MM.1S (cell line): ENCODE results near the gene ATP13A2.

Experiments
- EZH2 ChIP-seq: fragments of 300-600 bp; sonication (generic); optimal IDR thresholded peaks from 2 replicates; pipeline ENCODE3; 2017; ENCODE audit warnings: low read depth, mild to moderate bottlenecking, antibody characterized with exemption, low read length, mixed read lengths
- TF ChIP-seq, protein P1 (sequence below): fragments of 300-600 bp; sonication (generic); IDR thresholded peaks from 2 replicates; pipeline ENCODE4 v1.5.1; 2016; ENCODE audit warnings: antibody characterized with exemption, low read length, mixed read lengths

DNA sequence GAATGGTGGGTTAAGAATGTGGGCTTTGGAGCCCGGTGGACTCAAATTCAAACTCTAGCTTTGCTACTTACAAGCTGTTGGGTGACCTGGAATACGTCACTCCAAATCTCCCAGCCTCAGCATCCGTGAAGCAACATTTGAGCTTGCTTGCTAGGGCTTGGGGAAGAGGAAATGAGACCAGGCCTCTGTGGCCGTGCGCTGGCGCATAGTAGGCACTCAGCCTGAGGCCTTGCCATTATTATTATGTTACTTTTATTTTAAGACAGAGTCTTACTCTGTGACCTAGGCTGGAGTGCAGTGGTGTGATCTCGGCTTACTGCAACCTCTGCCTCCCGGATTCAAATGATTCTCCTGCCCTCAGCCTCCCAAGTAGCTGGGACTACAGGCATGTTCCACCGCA lies 19.1 kb downstream of the ATP13A2 start:
- TF ChIP-seq, protein P1, sequence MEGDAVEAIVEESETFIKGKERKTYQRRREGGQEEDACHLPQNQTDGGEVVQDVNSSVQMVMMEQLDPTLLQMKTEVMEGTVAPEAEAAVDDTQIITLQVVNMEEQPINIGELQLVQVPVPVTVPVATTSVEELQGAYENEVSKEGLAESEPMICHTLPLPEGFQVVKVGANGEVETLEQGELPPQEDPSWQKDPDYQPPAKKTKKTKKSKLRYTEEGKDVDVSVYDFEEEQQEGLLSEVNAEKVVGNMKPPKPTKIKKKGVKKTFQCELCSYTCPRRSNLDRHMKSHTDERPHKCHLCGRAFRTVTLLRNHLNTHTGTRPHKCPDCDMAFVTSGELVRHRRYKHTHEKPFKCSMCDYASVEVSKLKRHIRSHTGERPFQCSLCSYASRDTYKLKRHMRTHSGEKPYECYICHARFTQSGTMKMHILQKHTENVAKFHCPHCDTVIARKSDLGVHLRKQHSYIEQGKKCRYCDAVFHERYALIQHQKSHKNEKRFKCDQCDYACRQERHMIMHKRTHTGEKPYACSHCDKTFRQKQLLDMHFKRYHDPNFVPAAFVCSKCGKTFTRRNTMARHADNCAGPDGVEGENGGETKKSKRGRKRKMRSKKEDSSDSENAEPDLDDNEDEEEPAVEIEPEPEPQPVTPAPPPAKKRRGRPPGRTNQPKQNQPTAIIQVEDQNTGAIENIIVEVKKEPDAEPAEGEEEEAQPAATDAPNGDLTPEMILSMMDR = no peak
- no peak for TF ChIP-seq EZH2
